ENCODE results near the gene COX19. TPM values are rescaled to one million over a fixed set of nuclear protein-coding genes. Genes with fewer than 3 reads are reported as not detected.
A peak's percentile ranks its signal among the peaks of the same experiment; 100 is the strongest.

Gene COX19
- total and polyA plus RNA-seq, 2 of the 13 experiments (the other 11 are each of a cell fraction or from before 2014, with no cell fraction given): 11.5 to 21.7 TPM

- TF ChIP-seq FUBP1 (CRISPR knock-in tag; IDR thresholded peaks at IDR 0.05; ENCODE audit: borderline replicate concordance) (no peak), FIP1L1 (IDR thresholded peaks at IDR 0.05; ENCODE audit: borderline replicate concordance, insufficient read depth, low read depth, low read length) (no peak), ZNF777 (CRISPR knock-in tag; IDR thresholded peaks at IDR 0.05) (peak; percentile 43), MAZ (IDR thresholded peaks at IDR 0.05; ENCODE audit: borderline replicate concordance, low read depth, low read length) (no peak), MAZ (CRISPR knock-in tag; IDR thresholded peaks at IDR 0.05; ENCODE audit: low read depth) (no peak), ZNF598 (CRISPR knock-in tag; IDR thresholded peaks at IDR 0.05; ENCODE audit: borderline replicate concordance) (peak; percentile 92; the same call in 1 of the 2 replicates), AHR (CRISPR knock-in tag; IDR thresholded peaks at IDR 0.05) (no peak), NR1H2 (CRISPR knock-in tag; IDR thresholded peaks at IDR 0.05; ENCODE audit: borderline replicate concordance, low read depth) (no peak), DRAP1 (CRISPR knock-in tag; IDR thresholded peaks at IDR 0.05) (peak; percentile 29; the same call in 1 of the 2 replicates), ZNF18 (CRISPR knock-in tag; IDR thresholded peaks at IDR 0.05; ENCODE audit: insufficient replicate concordance) (no peak), ISX (CRISPR knock-in tag; conservative IDR thresholded peaks at IDR 0.05) (no peak), ATF2 (CRISPR knock-in tag; IDR thresholded peaks at IDR 0.05) (peak; percentile 31; the same call in 1 of the 2 replicates), HIVEP1 (CRISPR knock-in tag; IDR thresholded peaks at IDR 0.05) (no peak), SNAPC5 (CRISPR knock-in tag; IDR thresholded peaks at IDR 0.05; ENCODE audit: borderline replicate concordance) (no peak), PRPF4 (IDR thresholded peaks at IDR 0.05; ENCODE audit: low read depth, low read length, poor library complexity, severe bottlenecking) (no peak), ZFP36L1 (CRISPR knock-in tag; IDR thresholded peaks at IDR 0.05) (no peak), CHD4 (IDR thresholded peaks at IDR 0.05; ENCODE audit: borderline replicate concordance, low read length) (no peak), ZNF3 (CRISPR knock-in tag; IDR thresholded peaks at IDR 0.05) (no peak), KLF15 (CRISPR knock-in tag; IDR thresholded peaks at IDR 0.05; ENCODE audit: borderline replicate concordance) (no peak), CEBPG (CRISPR knock-in tag; IDR thresholded peaks at IDR 0.05) (peak; percentile 55; the same call in 1 of the 2 replicates), RORA (CRISPR knock-in tag; IDR thresholded peaks at IDR 0.05) (no peak), CHD2 (IDR thresholded peaks at IDR 0.05; ENCODE audit: low read depth, low read length) (no peak), TFE3 (CRISPR knock-in tag; IDR thresholded peaks at IDR 0.05) (no peak)
Measured at GRCh38 chr7:953547-954327, 21.6 kb downstream of the COX19 start (continued).
